GM21576 (cell line): ENCODE data around the gene RASA4B.
"Not testable (repeated sequence)": the region's sequence is repeated elsewhere in the genome, so short reads cannot be mapped to it uniquely, and the experiment has no call there.

ENCODE experiments used
- ATAC-seq: cut with Tn5 transposase; IDR thresholded peaks from one replicate; pipeline ENCODE4 v1.9.1; 2021; ENCODE audit warnings: mild to moderate bottlenecking, moderate library complexity; ENCODE audit not compliant: unreplicated experiment

Gene RASA4B

GRCh38 chr7:102474736-102475435, 42.7 kb downstream of the RASA4B start:
- ATAC-seq, result not testable (repeated sequence)

- ATAC-seq, result not testable (repeated sequence)
Observed at GRCh38 chr7:102474116-102474515, 43.5 kb downstream of the RASA4B start.

- no peak for ATAC-seq
Observed at GRCh38 chr7:102473271-102473991, 44.1 kb downstream of the RASA4B start.

DNA sequence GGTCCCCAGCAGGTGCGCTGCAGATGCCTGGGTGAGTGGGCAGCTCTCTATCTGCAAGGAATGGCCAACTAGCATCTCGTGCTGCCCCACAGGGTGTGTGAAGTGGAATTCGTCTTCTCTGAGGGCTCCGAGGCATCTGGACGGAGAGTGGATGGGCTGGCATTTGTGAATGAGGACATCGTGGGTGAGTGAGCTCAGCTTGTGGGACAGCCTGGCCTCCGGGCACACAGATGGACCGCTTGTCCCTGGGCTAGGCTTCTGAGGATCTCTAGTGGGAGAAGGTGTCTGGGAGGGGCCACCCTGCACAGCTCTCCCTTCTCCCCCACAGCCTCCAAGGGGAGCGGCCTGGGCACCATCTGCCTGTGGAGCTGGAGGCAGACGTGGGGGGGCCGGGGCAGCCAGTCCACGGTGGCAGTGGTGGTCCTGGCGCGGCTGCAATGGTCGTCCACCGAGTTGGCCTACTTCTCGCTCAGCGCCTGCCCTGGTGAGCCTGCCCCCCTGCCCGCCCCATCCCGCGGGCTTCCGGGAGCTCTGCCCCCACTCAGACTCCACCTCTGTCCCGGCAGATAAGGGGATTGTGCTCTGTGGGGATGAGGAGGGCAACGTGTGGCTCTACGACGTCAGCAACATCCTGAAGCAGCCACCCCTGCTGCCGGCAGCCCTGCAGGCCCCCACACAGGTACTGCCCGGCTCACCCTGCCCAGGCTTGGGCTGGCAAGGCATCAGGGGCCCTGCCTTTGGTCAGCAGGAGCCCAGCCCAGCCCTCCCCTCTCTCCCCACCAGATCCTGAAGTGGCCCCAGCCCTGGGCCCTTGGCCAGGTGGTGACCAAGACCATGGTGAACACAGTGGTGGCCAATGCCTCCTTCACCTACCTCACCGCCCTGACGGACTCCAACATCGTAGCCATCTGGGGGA, 45.2 kb downstream of the RASA4B start:
- ATAC-seq, result no peak

DNA sequence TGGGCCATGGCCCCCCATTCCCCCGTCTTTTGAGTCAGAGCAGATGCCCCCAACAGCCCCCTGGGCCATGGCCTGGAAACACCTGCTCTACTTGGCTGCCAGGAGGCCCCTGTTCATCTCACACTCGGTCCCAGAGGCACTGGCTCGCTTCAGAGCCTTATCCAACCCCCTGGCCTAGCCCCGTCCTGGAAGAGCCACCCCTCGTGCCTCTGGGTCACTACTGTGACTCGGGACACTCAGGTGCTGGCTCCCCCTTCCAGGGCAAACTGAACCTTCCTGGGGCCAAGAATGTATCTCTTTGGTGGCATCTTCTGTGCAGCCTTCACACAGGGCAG, 45.8 kb downstream of the RASA4B start:
- ATAC-seq, result no peak

DNA sequence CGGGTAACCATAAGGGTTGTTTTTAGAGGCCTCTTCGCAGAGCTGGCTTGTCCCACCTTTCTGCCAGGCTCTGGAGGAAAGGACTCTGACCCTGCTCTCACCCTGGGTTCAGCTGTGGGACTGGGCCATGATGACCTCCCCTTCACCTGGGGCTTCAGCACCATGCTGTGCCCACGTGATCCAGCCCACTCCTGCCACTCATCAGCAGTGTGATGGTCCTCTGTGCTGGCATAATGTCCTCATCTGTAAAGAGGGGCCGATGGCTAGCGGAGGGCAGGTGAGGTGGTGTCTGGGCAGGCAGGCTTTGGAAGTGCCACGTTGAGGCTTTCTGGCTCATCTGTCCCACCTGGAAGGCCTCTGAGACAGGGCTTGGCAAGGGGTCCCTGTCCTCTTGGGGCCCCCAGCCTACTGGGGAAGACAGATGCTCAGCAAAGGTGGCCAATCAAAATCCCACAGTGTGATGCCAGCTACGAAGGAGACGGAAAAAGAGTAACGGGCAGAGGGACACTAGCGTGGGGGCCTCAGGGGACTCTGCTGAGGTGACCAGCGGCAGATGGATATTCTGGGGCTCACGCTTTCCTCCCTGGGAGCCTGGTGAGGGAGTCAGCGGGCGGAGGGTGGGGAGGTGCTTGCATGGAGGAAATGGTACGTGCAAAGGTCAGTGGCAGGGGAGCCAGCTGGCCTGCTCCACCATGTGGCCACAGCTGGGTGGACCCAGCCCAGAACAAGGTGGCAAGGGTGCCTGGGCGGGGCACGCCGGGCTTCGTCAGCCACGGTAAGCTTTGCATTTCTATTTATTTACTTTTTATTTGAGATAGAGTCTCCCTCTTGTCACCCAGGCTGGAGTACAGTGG, 47.4 kb downstream of the RASA4B start:
- no peak for ATAC-seq

GRCh38 chr7:102469351-102469971, 48.1 kb downstream of the RASA4B start:
- no peak for ATAC-seq

- ATAC-seq, result no peak
Observed at GRCh38 chr7:102468478-102469350, 48.9 kb downstream of the RASA4B start.

DNA sequence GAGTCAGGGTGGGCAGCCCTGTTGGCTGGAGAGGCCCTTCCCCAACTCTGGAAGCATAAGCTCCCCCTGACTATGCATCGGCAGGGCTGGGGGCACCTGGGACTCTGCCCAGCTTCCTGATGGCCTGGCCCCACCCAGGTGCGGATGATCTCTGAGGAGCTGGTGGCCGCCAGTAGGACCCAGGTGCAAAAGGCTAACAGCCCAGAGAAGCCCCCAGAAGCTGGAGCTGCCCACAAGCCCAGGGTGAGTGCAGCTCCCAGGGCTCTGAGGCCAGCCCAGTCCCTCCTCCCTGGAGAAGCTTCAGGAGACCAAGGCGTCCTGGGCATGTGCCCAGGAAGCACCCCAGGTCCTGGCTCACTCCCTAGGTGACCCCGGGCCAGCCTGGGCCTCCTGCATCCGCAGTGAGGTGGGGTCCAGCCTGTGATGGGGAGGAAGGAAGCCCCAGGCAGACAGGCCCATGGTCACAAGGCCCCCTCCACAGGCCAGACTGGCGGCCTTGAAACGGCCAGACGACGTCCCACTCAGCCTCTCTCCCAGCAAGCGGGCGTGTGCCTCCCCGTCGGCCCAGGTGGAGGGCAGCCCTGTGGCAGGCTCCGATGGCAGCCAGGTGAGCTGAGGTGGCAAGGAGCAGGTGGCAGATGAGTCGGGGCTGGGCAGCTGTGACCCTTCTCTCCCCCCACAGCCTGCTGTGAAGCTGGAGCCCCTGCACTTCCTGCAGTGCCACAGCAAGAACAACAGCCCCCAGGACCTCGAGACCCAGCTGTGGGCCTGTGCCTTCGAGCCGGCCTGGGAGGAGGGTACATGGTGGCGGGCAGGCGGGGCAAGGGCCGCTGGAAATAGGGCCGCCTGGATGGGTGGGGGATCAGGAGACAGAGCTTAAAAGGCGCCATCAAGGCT, 49.7 kb downstream of the RASA4B start:
- no peak for ATAC-seq

DNA sequence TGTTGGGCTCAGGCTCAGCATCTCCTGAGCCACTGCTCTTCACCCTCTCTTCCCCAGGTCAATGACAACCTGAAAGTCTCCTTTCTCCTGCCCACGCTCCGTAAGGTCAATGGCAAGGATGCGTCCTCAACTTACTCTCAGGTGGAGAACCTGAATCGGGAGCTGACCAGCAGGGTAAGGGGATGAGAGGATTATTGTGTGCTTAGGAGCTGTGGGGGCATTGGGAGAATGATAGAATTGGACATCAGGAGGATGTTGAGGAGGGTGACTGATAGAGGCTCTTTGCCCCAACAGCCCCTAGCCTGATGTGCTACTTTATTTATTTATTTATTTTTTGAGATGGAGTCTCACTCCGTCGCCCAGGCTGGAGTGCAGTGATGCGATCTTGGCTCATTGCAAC, 51.5 kb downstream of the RASA4B start:
- ATAC-seq, result no peak

DNA sequence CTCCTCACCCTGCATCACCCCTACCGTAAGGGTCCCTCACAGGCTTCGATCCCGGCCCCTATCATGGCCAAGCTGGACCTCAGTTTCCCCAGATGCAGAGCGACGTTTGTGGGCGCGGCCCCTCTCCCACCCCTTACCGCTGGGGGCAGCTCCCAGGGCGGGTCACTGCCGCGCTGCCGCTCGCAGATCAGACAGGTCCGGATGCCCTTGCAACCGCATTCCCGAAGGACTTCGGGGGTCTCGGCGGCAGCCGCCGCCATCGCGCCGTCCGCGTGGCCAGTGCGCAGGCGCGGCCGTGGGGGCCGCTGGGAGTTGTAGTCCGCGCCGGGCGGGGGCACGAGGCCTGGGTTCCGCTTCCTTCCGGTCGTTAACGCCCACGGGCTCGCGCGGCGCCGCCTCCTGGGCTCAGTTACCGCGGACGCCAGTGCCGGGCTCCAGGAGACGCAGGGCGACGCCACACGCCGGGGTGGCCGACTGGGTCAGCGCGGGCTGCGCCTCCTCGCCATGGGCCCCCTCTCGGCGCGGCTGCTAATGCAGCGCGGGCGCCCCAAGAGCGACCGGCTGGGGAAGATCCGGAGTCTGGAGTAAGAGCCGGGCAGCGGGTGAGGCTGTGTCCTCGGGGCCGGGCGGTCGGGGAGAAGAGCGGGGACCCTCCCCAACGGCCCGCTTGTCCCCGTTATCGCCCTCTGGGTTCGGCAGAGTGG, 52.8 kb downstream of the RASA4B start, which contains the start of the genes ALKBH4 and LRWD1:
TSS of gene ALKBH4 (minus strand) at position 287 of the 704 bp plus-strand sequence. CDS start at position 260, 27 bp downstream.
TSS of gene LRWD1 (plus strand) at position 408 of the 704 bp plus-strand sequence. CDS start at position 505, 97 bp downstream.
- peak; percentile 77 for ATAC-seq

DNA sequence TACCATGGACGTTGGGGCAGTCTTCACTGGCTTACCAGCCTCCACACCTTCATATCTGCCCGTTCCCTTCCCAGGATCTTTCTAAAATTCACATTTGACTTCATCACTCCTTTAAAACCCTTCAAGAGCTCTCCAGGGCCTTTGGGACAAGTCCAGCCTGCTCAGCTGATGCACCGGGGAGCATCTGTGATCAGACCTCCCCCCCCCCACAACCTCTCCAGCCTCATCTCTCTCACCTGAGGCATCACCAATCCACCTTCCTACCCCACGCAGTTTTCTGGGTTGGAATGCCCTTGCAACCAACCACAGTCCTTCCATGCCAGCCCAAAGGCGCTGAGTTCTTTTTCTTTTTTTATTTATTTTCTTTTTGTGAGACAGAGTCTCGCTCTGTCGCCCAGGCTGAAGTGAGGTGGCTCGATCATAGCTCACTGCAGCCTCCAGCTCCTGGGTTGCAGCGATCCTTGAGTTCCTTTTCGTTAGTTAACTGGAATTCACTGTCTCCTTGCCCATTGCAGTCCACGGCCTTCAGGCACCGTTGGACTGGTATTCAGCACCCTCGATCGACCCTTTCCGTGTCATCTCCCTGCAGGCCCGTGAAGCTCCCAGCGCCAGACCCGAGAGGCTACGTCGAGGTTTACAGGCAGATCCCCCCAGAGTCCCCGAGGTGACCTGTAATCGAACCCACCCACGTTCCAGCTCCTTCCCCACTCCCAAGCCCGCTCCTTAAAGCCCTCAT, 53.6 kb downstream of the RASA4B start:
- ATAC-seq, result no peak

GRCh38 chr7:102460467-102460866, 57.1 kb downstream of the RASA4B start:
- ATAC-seq, result no peak

GRCh38 chr7:102459221-102459844, 58.2 kb downstream of the RASA4B start:
- no peak for ATAC-seq

- no peak for ATAC-seq
Observed at GRCh38 chr7:102457352-102457924, 60.1 kb downstream of the RASA4B start.

- no peak for ATAC-seq
Observed at GRCh38 chr7:102456327-102456726, 61.2 kb downstream of the RASA4B start.
